ENCODE results near the gene ASPN.

ASPN gene

GRCh38 chr9:92468206-92468605 is 14.1 kb downstream of the ASPN start:
- in situ Hi-C loops (cut with MboI; ENCODE audit: low sequenced_read_pairs, unreplicated experiment) = no loop called here
- no peak for TF ChIP-seq CTCF (IDR thresholded peaks at IDR 0.05; ENCODE audit: borderline replicate concordance, control extremely low read depth, extremely low read depth, insufficient read depth, missing control alignments)
- DNase-seq (ENCODE audit: low spot score) = no peak

- no peak for DNase-seq (ENCODE audit: low spot score)
- in situ Hi-C loops (cut with MboI; ENCODE audit: low sequenced_read_pairs, unreplicated experiment) = no loop called here
- TF ChIP-seq CTCF (IDR thresholded peaks at IDR 0.05; ENCODE audit: borderline replicate concordance, control extremely low read depth, extremely low read depth, insufficient read depth, missing control alignments) = no peak
Measured at GRCh38 chr9:92467511-92467910, 14.8 kb downstream of the ASPN start.

- no peak for DNase-seq (ENCODE audit: low spot score)
- no peak for TF ChIP-seq CTCF (IDR thresholded peaks at IDR 0.05; ENCODE audit: borderline replicate concordance, control extremely low read depth, extremely low read depth, insufficient read depth, missing control alignments)
- in situ Hi-C loops (cut with MboI; ENCODE audit: low sequenced_read_pairs, unreplicated experiment) = no loop called here
Measured at GRCh38 chr9:92467041-92467440, 15.3 kb downstream of the ASPN start.

GRCh38 chr9:92463984-92464383 is 18.3 kb downstream of the ASPN start:
- DNase-seq (ENCODE audit: low spot score) = no peak
- in situ Hi-C loops (cut with MboI; ENCODE audit: low sequenced_read_pairs, unreplicated experiment) = no loop called here
- no peak for TF ChIP-seq CTCF (IDR thresholded peaks at IDR 0.05; ENCODE audit: borderline replicate concordance, control extremely low read depth, extremely low read depth, insufficient read depth, missing control alignments)

- in situ Hi-C loops (cut with MboI; ENCODE audit: low sequenced_read_pairs, unreplicated experiment) = no loop called here
- TF ChIP-seq CTCF (IDR thresholded peaks at IDR 0.05; ENCODE audit: borderline replicate concordance, control extremely low read depth, extremely low read depth, insufficient read depth, missing control alignments) = no peak
- no peak for DNase-seq (ENCODE audit: low spot score)
Measured at GRCh38 chr9:92463387-92463786, 18.9 kb downstream of the ASPN start.

GRCh38 chr9:92457576-92457975 is 24.7 kb downstream of the ASPN start:
- in situ Hi-C loops (cut with MboI; ENCODE audit: low sequenced_read_pairs, unreplicated experiment) = no loop called here
- TF ChIP-seq CTCF (IDR thresholded peaks at IDR 0.05; ENCODE audit: borderline replicate concordance, control extremely low read depth, extremely low read depth, insufficient read depth, missing control alignments) = no peak

GRCh38 chr9:92455217-92455616 is 27.1 kb downstream of the ASPN start:
- no peak for DNase-seq (ENCODE audit: low spot score)
- TF ChIP-seq CTCF (IDR thresholded peaks at IDR 0.05; ENCODE audit: borderline replicate concordance, control extremely low read depth, extremely low read depth, insufficient read depth, missing control alignments) = no peak
- in situ Hi-C loops (cut with MboI; ENCODE audit: low sequenced_read_pairs, unreplicated experiment) = no loop called here

More at GRCh38 chr9:92457576-92457975, 24.7 kb downstream of the ASPN start:
- no peak for DNase-seq (ENCODE audit: low spot score)

Data from GM13976 (cell line).